GM11168 (cell line): ENCODE results near the gene SLFNL1.

ENCODE experiments used
- in situ Hi-C: fragments of 300-500 bp; cut with MboI; formaldehyde crosslinking; loops from one replicate; pipeline ENCODE4 v1.12.0; 2022; ENCODE audit warnings: low sequenced_read_pairs; ENCODE audit not compliant: unreplicated experiment

The SLFNL1 gene

DNA sequence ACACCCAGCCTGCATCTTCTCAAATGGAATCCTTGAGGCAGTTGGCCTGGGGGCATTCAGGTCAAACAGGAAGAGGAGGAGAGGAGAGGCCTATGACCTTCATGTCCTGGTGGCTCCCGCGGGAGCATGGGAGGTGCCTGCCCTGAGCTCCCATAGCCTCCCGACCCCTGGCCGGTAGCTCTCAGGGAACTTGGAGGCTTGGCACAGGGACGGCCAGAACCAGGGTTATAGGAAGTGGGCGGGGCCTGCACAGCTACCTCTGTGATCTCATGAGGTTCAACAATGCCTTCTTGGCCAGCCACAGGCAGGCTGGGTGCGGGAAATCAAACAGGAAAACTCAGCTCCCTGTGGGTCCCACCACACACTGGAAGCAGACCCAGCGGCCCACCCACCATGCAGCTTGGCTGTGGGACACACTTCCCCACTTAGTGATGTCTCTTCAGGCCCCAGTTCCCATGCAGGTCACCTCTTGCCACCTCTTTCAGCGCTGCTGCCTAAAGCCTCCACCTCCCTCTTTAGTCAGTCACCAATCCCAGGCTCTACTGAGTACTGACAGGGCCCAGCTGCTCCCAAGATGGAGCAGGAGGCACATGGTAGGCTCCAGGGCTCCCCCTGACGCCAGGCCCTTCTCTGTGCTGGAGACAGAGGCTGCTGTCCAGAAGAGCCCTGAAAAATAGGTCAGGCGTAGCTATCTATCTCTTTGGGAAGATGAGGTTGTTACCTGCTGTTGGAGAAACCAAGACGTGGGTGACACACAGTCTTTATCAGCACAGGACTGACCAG is at the start of gene SLFNL1:
TSS of gene SLFNL1 (minus strand) at position 200 of the 783 bp plus-strand sequence. CDS start 1,065 bp downstream, outside the sequence.
- in situ Hi-C loops: no loop called here

DNA sequence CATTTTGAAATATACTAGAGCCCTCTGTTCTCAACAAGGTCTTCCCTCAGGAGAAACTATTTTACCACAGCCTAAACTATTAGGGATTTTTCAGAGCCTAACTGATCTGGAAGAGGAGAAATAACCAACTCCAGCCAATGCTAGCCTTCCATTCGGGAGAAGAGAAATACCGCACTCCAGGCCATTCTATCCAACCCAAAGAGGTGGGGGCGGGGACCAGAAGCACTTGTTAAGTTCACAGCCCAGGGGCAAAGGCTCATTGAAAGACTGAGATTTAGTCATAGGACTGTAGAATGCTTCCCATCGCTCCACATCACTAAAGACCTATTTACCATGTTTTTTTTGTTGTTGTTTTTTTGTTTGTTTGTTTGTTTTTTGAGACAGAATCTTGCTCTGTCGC is 35.4 kb upstream of the SLFNL1 start:
- in situ Hi-C loops: no loop called here

DNA sequence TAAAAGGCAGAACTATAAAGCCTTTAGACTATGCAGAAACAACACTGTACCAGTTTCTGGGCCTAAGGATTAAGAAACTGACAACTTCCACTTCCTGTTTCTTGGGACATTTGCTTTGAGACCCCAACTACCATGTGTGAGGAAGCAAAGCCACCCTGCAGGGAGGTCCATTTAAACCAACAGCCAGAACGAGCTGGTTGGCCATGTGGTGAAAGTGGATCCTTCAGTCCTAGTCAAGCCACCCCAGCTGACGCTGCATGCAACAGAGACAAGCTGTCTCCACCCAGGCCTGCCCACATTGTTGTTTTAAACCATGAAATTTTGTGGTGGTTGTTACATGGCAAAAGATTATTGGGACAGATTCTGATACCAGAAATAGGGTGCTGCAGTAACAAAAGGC is 31.8 kb upstream of the SLFNL1 start:
- in situ Hi-C loops: no loop called here

DNA sequence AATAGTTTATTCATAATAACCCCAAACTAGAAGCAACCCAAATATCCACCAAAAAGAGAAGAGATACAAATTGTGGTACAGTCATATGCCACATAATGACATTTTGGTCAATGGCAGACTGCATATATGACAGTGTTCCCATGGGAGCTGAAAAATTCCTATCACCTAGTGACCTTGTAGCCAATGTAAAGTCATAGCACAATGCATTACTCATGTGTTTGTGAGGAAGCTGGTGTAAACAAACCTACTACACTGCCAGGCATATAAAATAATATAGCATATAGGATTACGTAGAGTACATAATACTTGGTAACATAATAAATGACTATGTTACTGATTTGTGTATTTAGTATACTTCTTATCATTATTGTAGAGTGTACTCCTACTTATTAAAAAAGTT is 29.5 kb upstream of the SLFNL1 start:
- in situ Hi-C loops: no loop called here

DNA sequence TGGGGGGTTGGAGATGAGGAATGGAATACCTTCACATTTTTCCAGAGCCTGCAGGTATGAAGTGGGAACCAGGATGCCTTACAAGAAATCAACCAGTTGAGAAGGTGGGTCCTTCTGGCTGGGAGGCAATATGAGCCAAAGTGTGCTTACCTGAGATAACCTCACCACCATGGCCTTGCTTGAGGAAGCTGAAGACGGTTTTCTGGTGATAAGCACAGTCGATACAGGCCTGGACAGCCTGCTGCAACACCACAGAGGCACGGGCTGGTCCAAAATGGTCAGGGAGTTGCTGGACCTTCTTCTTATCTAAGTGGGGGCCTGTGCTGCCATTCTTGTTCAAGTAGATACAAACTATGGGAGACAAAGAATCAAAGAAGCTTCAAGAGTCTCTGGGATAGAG is 27.0 kb upstream of the SLFNL1 start:
- in situ Hi-C loops: no loop called here

DNA sequence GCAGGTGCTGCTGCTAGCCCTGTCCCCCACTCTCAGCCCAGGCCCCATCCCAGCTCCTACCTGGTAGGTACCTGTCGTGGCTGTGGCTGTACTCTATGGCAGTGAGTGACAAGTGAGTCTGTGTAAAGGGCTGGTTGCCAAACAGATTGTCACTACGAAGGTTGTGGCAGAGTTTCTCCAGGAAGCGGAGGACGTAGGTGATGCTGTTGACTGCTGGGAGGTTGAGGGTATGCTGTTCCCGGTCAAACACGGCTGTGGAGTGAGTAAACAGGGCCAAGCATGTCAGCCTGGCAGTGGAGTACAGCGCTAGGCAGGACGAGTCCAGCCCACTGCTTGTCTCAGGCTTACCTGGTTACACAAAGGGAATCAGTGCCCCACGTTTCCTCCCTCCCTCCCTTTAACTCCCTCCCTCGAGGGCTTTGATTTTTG is 24.8 kb upstream of the SLFNL1 start:
- in situ Hi-C loops: no loop called here

DNA sequence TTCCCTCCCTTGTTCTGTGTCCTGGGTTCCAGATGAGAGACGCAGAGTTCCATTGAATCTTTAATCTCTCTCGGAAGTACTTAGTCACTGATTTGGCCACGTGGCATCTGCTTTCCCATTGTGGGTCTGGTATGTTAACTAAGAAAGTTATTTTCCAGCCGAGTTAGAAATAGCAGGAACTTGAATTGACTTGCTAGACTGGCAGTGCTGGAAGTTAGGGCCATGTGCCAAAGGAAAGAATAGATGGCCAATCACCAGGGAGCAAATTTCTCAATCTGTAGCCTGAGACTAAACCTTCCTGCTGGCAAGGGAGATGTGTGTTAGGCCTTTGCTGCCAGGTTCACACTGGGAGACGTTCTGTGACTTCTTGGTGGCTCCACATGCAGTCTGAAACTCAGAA is 24.2 kb upstream of the SLFNL1 start:
- in situ Hi-C loops: no loop called here

DNA sequence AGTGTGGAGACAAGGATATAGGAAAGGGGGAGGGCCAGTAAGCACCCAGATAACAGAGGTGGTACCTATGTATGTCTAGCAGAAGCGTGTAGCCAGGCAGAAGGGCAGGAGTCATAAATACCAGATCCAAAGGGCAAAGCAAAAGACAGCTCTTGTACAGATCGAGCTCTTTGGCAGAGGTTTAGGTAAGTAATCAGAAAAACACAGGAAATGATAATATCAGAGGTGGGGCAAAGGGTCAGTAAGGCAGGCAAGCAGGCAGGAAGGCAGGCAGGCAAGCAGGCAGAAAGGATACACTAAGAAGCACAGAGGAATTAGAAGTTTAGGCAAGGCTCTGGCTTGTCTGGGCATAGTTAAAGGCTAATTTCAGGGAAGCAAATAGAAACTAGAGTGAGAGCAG is 22.7 kb upstream of the SLFNL1 start:
- in situ Hi-C loops: no loop called here

DNA sequence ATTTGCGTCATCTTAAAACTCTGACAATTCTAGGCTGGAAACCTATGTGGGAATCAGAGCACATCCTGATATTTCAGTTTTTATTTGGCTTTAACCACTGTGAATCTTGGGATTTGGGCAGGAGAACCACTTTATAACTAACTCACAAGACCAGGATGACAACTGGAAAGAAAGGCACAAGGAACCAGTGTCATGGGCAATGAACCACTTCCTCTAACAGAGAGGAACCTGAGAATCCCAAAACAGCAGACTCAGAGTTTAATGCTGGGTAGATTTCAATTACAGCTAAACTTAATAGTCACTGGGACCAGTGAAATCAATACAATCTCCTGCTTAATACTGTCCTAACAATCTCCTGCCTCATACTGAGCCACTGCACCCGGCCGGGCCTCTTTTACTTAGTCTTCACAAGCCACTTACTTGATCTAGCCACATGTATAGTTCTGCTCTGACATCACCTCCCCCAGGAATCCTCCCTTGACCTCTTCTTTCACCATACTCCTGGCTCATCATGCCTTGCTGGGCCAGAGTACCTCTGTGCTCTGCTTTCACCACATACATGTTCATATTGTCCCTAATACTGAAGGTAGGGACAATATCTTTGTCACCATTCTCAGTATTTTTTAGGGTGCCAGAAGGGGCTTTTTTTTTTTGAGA is 20.2 kb upstream of the SLFNL1 start:
- in situ Hi-C loops: no loop called here

DNA sequence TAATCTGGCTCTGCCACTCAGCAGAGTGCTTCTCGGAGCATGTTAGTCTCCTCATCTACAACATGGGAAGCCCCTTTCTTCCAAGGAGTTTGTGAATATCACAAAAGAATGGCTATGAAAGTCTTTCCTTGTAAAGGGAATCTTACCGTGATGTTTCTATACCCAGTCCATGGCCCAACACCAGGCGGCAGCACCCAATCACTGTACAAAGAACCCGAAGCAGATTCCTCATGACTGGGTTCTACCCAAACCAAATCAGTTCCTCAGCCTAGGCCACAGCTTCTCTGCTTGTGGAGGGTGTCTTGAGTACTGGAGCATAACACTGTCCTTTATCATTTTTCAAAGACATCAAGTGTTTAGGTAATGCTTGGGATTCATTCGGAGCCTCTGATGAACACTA is 16.6 kb upstream of the SLFNL1 start:
- in situ Hi-C loops: no loop called here

DNA sequence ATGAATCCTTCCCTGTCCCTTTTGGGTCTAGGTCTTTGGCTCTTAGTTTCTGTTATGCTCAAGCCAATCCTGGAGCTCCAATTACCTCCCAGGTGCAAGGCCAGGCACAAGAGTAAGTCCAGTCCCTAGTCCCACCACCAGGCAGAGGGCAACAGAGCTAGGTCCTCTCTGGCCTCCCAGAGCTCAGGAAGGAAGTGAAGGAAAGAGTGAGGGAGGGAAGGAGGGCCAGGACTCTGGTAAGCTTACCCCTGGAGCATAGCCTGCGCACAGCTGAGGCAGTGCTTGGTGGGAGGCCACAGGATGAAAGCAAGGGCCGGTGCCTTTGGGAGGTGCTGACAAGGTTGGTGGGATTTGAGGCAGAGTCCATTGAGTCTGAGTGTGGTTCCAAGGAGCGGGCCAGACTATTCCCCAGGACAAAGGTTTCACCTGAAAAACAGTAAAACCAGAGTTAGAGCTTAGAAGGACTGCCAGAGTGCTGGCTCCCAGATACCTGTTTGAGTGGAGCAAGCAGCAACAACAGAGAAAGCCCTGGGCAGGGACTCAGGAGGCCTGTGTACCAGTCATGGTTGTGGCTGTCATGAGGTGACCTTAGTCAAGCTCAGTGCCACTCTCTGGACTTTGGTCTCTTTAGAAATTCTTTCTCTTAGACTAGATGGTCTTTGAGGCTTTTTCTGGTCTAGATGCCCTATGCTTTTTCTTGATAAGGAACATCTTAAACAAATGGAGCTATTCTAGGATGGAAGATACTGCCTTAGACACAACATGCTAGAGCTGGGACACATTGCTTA is 15.8 kb upstream of the SLFNL1 start:
- in situ Hi-C loops: no loop called here

DNA sequence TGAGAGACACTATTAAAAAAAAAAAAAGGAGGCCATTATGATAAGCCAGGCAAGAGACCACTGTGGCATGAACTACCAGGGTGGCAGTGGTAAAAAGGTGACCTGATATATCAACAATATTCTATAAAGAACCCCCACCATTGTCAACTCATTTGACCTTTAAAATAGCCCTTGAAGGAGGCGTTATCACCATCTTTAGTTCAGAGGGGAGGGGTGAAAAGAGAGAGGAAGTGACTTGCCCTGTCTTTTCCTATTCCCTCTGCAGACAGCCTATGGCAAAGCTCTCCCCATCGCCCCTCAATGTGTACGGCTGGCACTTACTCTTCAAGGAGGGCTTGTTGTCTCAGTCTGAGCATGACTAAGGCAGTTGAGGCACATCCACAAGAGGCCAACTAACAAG is 11.7 kb upstream of the SLFNL1 start:
- in situ Hi-C loops: no loop called here

DNA sequence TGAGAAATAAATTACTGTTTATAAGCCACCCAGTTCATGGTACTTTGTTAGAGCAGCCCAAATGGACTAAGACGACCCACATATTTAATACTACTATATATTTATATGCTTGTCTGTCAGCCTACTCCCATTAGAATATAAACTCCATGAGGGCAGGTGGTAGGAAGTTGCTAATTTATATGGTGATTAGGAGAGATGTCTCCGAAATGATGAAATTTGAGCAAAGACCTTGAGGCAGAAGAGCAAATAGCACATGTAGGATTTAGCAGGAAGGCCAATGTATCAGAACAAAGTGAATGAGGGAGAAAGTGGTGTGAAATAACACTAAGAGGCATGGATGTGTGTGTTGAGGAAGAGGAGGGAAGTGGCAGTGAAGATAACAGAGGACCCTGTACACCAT is 10.6 kb upstream of the SLFNL1 start:
- in situ Hi-C loops: no loop called here

DNA sequence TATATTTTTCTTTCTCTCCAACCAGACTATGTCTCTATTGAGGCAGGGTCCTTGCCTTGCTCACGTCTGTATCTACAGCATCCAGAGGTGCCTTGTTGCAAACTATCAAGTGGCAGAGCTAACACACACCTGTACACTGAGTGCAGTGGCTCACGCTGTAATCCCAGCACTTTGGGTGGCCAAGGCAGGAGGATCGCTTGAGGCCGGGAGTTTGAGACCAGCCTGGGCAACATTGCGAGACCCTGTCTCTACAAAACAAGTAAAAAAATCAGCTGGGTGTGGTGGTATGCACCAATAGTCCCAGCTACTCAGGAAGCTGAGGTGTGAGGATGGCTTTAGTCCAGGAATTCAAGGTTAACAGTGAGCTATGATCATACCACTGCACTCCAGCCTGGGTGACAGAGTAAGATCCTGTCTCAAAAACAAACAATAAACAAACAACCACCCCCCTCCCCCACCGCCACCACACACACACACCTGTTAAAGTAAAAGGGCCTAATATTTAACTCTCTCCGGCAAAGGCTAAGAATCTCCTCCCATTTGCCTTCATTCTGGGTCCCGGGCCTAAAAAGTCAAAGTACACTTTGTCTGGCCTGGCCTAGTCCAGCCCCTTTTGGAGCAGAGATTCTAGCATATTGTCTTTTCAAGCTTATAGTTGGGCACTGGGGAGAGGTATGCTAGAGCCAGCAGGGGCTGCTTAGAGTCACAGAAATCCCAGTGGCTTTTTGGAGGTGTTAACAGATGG is 9.5 kb upstream of the SLFNL1 start:
- in situ Hi-C loops: no loop called here

DNA sequence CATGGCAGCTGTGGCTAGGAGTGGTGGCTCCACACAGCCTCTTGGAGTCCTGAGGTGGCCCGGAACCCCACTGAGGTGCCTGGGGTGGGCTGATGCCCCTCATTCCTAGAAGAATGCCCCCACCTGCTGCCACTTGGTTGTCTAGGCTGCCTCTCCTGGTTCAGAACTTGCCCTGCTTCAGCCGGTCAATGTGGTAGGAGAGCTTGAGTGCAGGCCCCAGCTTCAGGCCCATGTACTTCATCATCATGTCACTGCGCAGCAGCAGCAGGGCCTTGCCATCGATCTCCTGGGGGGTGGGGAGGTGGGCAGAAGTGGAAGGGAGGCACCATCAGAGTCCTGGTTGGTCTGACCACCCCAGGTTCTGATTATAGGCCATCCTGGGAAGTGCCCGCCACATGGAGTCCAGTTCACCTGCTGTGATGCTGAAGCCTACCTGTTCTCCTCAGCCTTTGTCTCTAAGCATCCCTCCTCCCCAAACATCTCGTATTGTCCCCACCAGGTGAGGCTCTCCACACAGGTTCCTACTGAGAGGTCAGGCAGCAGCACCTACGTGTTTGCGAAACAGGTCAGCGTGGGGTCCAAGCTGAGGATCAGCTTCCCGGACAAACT is 6.6 kb upstream of the SLFNL1 start:
- in situ Hi-C loops: no loop called here

DNA sequence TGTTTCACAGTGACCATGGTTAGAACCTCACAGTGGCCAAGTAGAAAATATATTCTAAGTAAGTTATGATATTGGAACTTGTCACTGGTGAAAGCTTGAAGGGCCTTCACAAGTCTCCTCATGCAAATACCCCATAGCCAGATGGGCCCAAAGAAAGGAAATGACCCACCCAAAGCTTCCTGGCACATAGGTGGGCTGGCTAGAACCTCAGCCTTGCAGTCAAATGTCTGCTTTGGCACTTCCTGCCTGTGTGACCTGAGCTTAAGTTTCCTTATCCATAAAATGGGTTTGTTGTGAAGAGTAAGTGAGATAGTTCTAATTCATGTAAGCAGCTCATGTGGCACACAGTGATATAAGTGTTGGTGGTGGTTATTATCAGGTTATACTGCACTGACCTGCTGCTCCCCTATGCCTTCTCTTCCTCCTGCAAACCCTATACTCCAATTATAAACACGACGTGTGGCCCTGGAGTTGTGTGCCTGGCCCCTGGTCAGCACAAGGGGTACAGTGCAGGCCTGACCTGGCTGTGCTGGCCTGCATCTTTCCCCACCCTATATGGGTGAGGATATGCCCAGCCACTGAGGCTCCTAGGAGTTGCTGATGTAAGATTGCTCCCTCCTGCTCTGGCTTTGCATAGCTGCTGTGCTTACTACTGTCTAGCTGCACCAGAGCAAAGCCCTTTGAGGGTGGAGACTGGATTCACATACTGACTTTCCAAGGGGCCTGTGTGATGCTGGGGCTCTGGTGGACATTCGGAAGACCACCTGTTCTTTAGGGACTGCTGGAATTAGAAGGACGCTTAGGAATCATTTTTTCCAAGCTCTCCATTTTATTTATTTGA is 4.7 kb upstream of the SLFNL1 start:
- in situ Hi-C loops: no loop called here

DNA sequence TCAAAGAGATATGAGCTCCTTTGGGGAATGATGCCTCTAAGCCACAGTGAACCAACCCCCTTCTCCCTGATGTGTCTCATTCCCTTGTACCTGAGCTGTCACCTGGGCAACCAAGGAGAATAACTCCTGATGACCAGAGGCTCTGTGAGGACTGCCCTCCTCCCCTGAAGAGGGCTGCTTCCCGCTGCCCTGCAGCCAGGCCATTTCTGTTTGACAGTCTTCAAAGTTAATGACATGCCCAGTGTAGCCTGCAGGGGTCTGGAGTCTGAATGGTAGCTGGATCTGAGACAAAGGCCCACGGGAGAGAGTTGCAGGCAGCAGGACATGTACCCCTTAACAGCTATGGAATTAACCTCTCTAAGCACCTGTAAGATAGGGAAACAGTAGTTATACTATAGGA is 3.4 kb upstream of the SLFNL1 start:
- in situ Hi-C loops: no loop called here

DNA sequence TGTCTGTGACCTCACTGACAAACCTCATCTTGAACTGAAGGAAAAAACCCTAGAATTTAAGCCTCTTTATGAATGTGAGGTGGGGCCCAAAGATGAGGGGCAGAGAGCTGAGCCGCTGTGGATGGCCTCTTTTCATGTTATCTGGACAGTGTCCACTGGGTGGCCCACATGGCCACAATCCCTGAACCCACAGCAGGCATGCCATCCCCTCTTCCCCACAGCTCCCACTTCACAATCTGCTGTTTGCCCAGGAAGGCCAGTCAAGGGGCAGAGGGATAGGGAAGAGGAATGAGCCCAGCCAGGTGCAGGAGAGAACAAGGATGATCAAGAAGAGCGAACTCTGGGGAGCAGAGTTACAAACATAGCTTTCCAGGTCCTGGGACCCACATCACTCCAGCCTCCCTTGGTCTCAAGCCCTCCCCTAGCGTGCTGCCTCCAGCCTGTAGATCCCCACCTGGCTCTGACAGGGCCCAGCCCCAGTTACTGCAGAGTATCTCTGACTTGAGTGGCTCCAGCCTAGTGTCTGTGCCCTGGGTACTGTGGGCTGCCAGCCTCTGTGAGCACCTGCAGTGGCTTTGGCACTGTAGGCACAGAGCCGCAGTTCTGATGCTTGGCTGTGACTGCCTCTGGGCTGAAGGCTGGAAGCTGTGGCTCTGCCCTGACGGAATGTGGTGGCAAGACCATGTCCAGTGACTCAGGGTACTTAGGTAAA is 1.9 kb upstream of the SLFNL1 start:
- in situ Hi-C loops: no loop called here

DNA sequence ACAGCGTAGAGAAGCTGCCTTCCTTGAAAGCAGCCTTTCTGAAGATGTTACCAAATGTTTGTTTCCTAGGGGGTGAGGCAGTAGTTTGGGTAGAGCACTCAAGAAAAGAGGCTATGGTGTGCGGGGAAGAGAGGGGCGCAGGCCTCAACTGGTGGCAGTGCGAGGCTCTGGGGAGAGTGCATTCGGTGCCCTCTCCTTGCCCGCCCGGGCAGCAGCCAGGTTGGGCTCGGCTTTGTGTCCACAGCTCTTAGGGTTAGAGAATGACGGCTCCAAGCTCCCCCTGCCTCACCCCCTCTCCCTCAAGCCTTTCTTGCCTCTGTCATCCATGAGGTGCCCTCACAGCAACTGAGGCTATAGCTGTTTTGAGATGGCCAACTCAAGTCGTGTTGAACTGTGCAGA is 899 bp upstream of the SLFNL1 start:
- in situ Hi-C loops: no loop called here
